Measurements from ENCODE around the gene GPR37.

Gene GPR37

DNA sequence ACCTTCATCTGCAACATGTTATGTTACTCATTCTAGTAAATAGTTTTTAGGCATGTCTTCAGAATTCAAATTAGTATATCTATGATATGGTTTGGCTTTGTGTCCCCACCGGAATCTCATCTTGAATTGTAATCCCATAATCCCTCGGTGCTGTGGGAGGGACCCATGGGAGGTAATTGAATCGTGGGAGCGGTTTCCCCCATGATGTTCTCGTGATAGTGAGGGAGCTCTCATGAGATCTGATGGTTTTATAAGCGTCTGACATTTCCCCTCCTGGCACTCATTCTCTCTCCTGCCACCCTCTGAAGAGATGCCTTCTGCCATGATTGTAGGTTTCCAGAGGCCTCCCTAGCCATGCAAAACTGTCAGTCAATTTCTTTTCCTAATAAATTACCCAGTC is 20.4 kb upstream of the GPR37 start:
- no peak overlapping the region for H3K27ac Mint-ChIP-seq
- H3K4me1 Mint-ChIP-seq (ENCODE audit: low read depth), result no peaks in the 10 kb centered on the region
- H3K36me3 Mint-ChIP-seq (ENCODE audit: low read depth), result no peaks in the 10 kb centered on the region
- H3K9me3 Mint-ChIP-seq, result no peaks in the 10 kb centered on the region
- no peak overlapping the region for H3K4me3 Mint-ChIP-seq
- peaks cover 36% of the 10 kb centered on the region for H3K27me3 Mint-ChIP-seq

DNA sequence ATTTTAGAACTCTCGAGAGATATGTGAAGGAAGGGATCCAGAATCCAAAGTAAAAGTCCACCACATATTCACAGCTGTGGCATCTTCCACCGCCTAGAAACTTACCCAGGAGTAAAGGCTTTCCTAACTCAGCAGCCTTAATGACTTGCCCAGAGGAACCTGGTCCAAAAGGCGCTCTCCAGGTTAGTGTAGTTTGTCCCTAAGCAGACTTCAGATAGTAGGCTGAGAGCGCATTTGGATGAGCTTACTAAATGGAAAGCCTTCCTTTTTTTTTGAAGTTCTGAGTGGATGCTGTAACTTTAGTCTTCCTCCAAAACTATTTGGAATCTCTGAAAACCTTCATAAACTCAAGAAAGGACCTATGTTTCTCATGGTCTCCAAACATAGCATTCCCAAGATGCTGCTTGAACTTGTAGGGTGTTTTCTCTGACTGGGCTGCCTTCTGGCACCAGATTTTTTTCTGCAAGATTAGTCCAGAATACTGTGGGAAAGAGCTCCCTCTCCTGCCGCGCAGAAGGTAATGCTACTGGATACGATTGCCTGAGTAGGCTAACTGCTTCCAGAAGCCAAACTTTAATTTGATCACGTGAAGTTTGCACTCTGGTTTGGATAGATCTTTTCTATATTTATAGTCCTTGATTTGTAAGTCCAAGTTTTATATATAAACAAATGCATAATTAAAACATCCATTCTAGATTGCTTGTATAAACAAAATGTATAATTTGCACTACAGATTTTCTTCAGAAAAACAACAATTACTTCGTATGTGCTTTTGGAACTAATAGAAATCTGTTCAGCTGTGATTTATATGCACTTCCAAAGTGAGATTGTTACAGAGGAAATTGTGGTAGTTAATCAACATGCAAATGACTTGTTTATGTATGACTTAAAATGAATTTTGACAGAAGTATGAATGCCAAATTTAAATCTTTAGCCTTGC is 19.6 kb upstream of the GPR37 start:
- Mint-ChIP-seq H3K27me3 (peaks cover 31% of the 10 kb centered on the region), H3K4me1 (ENCODE audit: low read depth) (no peaks in the 10 kb centered on the region), H3K36me3 (ENCODE audit: low read depth) (no peaks in the 10 kb centered on the region), H3K4me3 (no peak overlapping the region), H3K9me3 (no peaks in the 10 kb centered on the region), H3K27ac (no peak overlapping the region)

- H3K4me3 Mint-ChIP-seq, result no peak overlapping the region
- no peaks in the 10 kb centered on the region for H3K4me1 Mint-ChIP-seq (ENCODE audit: low read depth)
- H3K36me3 Mint-ChIP-seq (ENCODE audit: low read depth), result no peaks in the 10 kb centered on the region
- peaks cover 26% of the 10 kb centered on the region for H3K27me3 Mint-ChIP-seq
- H3K27ac Mint-ChIP-seq, result no peak overlapping the region
- no peaks in the 10 kb centered on the region for H3K9me3 Mint-ChIP-seq
Measured at GRCh38 chr7:124783271-124783670, 17.7 kb upstream of the GPR37 start.

DNA sequence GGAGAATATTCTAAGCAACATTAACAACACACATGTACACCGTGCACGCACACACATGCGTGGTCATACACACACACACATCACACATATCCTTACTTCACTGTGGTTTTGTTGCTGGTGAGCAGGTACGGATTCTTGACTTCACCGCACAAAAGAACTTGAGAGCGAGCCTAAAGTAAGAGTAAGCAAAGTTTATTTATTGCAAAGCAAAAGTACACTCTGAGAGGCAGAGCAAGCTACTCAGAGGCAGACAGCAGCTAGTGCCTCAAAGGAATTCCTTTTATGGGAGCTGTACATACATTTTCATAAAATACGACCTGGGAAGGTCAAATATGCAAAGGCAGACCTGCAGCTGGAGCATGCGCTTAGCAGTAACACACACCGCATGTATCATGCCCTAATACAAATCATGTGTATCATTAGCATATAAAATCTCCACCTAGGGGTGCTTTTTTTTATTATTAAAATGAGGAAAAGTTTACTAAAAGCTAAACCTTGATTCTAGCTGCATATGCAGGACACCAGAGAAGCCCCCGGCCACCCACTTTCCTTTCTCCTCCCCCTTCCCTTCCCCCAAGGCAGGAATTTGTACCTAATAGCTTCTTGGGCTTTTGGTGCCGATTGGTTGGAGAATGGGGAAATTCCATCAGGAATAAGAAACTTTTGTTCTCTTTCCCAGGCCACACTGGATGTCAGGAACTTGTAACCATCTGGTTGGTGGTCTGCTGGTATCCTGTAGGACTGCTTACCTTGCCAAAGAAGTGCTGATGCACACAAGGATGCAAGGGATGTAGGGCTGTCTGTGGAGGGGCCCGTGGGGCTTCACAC is 16.5 kb upstream of the GPR37 start:
- H3K4me1 Mint-ChIP-seq (ENCODE audit: low read depth), result no peaks in the 10 kb centered on the region
- H3K9me3 Mint-ChIP-seq, result no peaks in the 10 kb centered on the region
- no peak overlapping the region for H3K4me3 Mint-ChIP-seq
- no peaks in the 10 kb centered on the region for H3K36me3 Mint-ChIP-seq (ENCODE audit: low read depth)
- peaks cover 27% of the 10 kb centered on the region for H3K27me3 Mint-ChIP-seq
- H3K27ac Mint-ChIP-seq, result no peak overlapping the region

GRCh38 chr7:124781418-124781817 is 15.8 kb upstream of the GPR37 start:
- Mint-ChIP-seq H3K4me3 (no peak overlapping the region), H3K36me3 (ENCODE audit: low read depth) (no peaks in the 10 kb centered on the region), H3K9me3 (no peaks in the 10 kb centered on the region), H3K4me1 (ENCODE audit: low read depth) (no peaks in the 10 kb centered on the region), H3K27me3 (peaks cover 27% of the 10 kb centered on the region), H3K27ac (no peak overlapping the region)

- Mint-ChIP-seq H3K9me3 (no peaks in the 10 kb centered on the region), H3K36me3 (ENCODE audit: low read depth) (no peaks in the 10 kb centered on the region), H3K4me3 (no peak overlapping the region), H3K4me1 (ENCODE audit: low read depth) (no peaks in the 10 kb centered on the region), H3K27ac (no peak overlapping the region), H3K27me3 (peaks cover 20% of the 10 kb centered on the region)
Measured at GRCh38 chr7:124780608-124781007, 15.0 kb upstream of the GPR37 start.

GRCh38 chr7:124780056-124780455 is 14.5 kb upstream of the GPR37 start:
- no peaks in the 10 kb centered on the region for H3K36me3 Mint-ChIP-seq (ENCODE audit: low read depth)
- H3K27ac Mint-ChIP-seq, result no peak overlapping the region
- H3K27me3 Mint-ChIP-seq, result peaks cover 18% of the 10 kb centered on the region
- no peaks in the 10 kb centered on the region for H3K9me3 Mint-ChIP-seq
- H3K4me3 Mint-ChIP-seq, result no peak overlapping the region
- H3K4me1 Mint-ChIP-seq (ENCODE audit: low read depth), result no peaks in the 10 kb centered on the region

DNA sequence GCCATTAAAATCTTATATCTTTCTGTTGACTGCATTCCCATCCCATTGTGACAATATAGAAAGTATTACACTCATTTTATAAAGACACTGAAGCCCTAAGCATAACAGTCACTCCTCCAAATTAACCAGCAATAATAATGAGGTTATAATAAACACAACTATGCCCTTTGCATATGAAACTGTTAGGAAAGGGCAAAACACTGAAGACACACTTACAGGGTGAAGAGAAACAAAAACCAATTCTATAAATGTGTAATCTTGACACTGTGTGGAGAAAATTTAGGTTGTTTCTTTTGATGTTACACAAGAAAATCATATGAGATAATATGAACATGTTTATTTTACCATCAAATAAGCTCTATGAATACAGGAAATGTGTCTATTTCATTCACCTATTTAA is 14.0 kb upstream of the GPR37 start:
- H3K4me1 Mint-ChIP-seq (ENCODE audit: low read depth), result no peaks in the 10 kb centered on the region
- no peaks in the 10 kb centered on the region for H3K9me3 Mint-ChIP-seq
- H3K4me3 Mint-ChIP-seq, result no peak overlapping the region
- peaks cover 19% of the 10 kb centered on the region for H3K27me3 Mint-ChIP-seq
- no peak overlapping the region for H3K27ac Mint-ChIP-seq
- H3K36me3 Mint-ChIP-seq (ENCODE audit: low read depth), result no peaks in the 10 kb centered on the region

DNA sequence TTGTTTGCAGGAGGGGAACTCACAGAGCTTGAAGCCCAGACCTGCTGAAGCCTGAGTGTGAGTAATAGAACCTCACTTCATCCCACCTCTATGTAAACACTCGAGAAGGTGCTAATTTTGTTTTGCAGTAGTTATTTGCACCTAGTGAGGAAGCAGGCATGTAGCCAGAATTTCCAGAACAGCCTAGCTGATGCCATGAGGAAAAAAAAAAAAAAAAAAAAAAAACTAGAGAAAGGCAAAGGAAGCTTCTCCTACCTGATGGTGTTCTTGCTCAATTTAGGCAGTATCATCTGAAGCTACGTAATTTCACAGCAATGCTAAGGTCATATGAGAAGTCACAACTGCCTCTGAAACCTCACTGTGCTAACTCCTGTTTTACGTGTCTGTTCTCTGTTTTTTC is 13.6 kb upstream of the GPR37 start:
- no peak overlapping the region for H3K27ac Mint-ChIP-seq
- no peaks in the 10 kb centered on the region for H3K4me1 Mint-ChIP-seq (ENCODE audit: low read depth)
- H3K4me3 Mint-ChIP-seq, result no peak overlapping the region
- no peaks in the 10 kb centered on the region for H3K9me3 Mint-ChIP-seq
- H3K27me3 Mint-ChIP-seq, result peaks cover 23% of the 10 kb centered on the region
- no peaks in the 10 kb centered on the region for H3K36me3 Mint-ChIP-seq (ENCODE audit: low read depth)

GRCh38 chr7:124777268-124777667 is 11.7 kb upstream of the GPR37 start:
- Mint-ChIP-seq H3K9me3 (no peaks in the 10 kb centered on the region), H3K27ac (no peak overlapping the region), H3K4me3 (no peak overlapping the region), H3K36me3 (ENCODE audit: low read depth) (no peaks in the 10 kb centered on the region), H3K4me1 (ENCODE audit: low read depth) (no peaks in the 10 kb centered on the region), H3K27me3 (peaks cover 35% of the 10 kb centered on the region)

DNA sequence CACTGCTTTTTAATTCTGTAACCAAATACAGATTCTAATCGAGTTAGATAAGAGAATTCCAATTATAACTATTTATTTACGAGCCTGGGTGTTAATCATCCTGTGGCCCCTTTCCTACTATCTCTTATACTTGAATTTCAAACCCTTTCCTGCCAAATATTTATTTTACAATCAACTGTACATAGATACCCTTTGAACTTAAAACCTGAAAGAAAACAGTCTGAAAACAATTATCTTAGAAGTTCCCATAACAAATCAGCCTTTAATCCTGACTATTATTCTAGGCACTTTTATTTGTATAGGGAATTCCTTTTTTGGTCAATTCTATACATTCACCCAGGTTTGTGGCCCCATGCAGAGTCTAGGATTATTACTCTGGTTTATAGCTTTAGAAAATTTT is 10.6 kb upstream of the GPR37 start:
- peaks cover 40% of the 10 kb centered on the region for H3K27me3 Mint-ChIP-seq
- H3K4me1 Mint-ChIP-seq (ENCODE audit: low read depth), result no peaks in the 10 kb centered on the region
- no peak overlapping the region for H3K27ac Mint-ChIP-seq
- no peak overlapping the region for H3K4me3 Mint-ChIP-seq
- no peaks in the 10 kb centered on the region for H3K36me3 Mint-ChIP-seq (ENCODE audit: low read depth)
- no peaks in the 10 kb centered on the region for H3K9me3 Mint-ChIP-seq

GRCh38 chr7:124775422-124775821 is 9.8 kb upstream of the GPR37 start:
- H3K27ac Mint-ChIP-seq, result no peak overlapping the region
- peaks cover 40% of the 10 kb centered on the region for H3K27me3 Mint-ChIP-seq
- no peak overlapping the region for H3K4me3 Mint-ChIP-seq
- H3K4me1 Mint-ChIP-seq (ENCODE audit: low read depth), result no peaks in the 10 kb centered on the region
- H3K9me3 Mint-ChIP-seq, result no peaks in the 10 kb centered on the region
- no peaks in the 10 kb centered on the region for H3K36me3 Mint-ChIP-seq (ENCODE audit: low read depth)

GRCh38 chr7:124773938-124774337 is 8.3 kb upstream of the GPR37 start:
- Mint-ChIP-seq H3K27ac (no peak overlapping the region), H3K4me3 (no peak overlapping the region), H3K36me3 (ENCODE audit: low read depth) (no peaks in the 10 kb centered on the region), H3K4me1 (ENCODE audit: low read depth) (no peaks in the 10 kb centered on the region), H3K27me3 (peaks cover 43% of the 10 kb centered on the region), H3K9me3 (no peaks in the 10 kb centered on the region)

- Mint-ChIP-seq H3K9me3 (no peaks in the 10 kb centered on the region), H3K4me3 (no peak overlapping the region), H3K27me3 (peaks cover 45% of the 10 kb centered on the region), H3K4me1 (ENCODE audit: low read depth) (no peaks in the 10 kb centered on the region), H3K27ac (no peak overlapping the region), H3K36me3 (ENCODE audit: low read depth) (no peaks in the 10 kb centered on the region)
Measured at GRCh38 chr7:124773339-124773738, 7.7 kb upstream of the GPR37 start.

- no peak overlapping the region for H3K4me3 Mint-ChIP-seq
- H3K9me3 Mint-ChIP-seq, result no peaks in the 10 kb centered on the region
- H3K4me1 Mint-ChIP-seq (ENCODE audit: low read depth), result peaks cover 10% of the 10 kb centered on the region
- peaks cover 63% of the 10 kb centered on the region for H3K27me3 Mint-ChIP-seq
- H3K36me3 Mint-ChIP-seq (ENCODE audit: low read depth), result no peaks in the 10 kb centered on the region
- H3K27ac Mint-ChIP-seq, result no peak overlapping the region
Measured at GRCh38 chr7:124769136-124769535, 3.5 kb upstream of the GPR37 start.
